ENCODE data around the gene EIF5B.

DNA sequence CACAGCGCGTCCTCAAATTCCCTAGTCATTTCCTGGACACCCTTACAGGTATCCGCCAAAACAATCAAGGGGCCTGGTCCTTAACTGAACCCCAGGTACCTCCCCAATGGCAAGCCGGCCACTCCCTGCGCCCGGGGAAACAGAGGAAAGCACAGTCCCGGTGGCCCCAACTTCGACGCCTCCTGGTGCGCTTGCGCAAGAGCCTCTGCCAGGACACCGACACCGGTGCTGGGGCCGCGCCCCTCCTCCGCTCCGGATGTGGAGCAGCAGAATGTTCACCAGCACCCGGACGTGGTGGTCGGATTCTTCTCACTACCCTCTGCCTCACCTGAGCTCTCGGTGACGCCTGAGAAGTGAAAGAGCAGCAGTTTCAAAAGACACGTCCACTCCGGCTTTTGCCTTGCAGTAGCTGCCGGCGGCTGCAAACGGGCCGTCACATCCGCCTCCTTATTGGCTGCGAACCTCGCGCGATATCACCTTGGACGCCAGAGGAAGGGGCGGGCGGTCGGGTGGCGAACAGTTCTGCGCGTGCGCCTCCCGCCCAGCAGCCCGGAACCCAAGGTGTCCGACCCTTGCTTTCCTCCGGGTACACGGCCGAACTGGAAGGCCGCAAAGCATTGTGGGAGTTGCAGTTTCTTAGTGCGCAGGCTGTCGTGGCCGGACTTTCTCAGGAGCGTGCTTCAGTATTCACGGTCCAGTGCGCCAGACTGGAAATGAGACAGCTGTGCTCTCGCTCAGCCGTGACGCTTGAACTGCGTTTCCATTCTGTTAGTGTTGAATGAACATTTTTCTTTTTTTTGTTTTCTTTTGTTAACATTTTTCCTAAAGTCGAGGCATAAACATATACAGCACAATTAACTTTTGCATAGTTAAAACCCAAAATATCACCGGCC, 1.0 kb upstream of the EIF5B start, which contains the start of gene TXNDC9:
- no peak for TF ChIP-seq YY1 (IDR thresholded peaks at IDR 0.05; ENCODE audit: insufficient read depth, insufficient read length)
- TF ChIP-seq ZNF274 (IDR thresholded peaks at IDR 0.05; ENCODE audit: low read depth, low read length): no peak

Measured in NT2/D1 (cell line).